GM10248 (cell line): ENCODE data around the gene DNTT.

ENCODE experiments used
- CTCF ChIA-PET: fragments of 300-600 bp; sonication (Branson Sonifier 250); formaldehyde crosslinking; extraction: SDS; loops from one replicate; lab custom pipeline; 2021; ENCODE audit warnings: antibody characterized with exemption; lab: Yijun Ruan, JAX
- POLR2A ChIA-PET: fragments of 350-650 bp; sonication (Branson Sonifier 250); formaldehyde crosslinking; extraction: SDS; loops from one replicate; lab custom pipeline; 2020; ENCODE audit warnings: antibody characterized with exemption; lab: Yijun Ruan, JAX
- DNase-seq: peaks from one replicate; pipeline ENCODE4 v3.0.0; 2012; ENCODE audit errors: extremely low spot score
- CTCF ChIP-seq: IDR thresholded peaks from 2 replicates; pipeline ENCODE4 v1.5.1; 2012; ENCODE audit warnings: mild to moderate bottlenecking, low read depth; ENCODE audit errors: extremely low read depth, missing control alignments, control extremely low read depth

Gene DNTT

DNA sequence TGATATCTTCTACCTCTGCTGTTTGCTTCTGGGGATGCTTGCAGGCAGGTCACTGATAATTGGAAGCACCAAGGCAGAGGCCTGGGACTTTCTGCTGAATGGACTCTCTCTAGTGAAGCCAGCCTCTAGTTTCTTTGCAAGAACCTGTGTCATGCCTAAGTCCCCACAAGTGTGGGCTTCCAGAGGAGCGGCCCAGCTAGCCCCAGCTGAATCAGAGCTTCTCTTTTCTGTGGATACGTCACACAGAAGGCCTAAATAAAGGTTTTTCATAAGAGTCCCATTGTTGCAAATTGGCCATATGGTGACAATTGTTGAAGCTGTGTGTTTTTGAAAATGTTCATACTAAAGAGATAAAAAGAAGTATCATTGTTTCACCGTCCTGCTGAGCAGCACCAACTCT is 61.3 kb downstream of the DNTT start:
- no peak for TF ChIP-seq CTCF
- POLR2A ChIA-PET, result no interaction called here
- CTCF ChIA-PET, result interaction anchor here (0.7 to 3.8 kb wide), 6 partner anchors 11 to 348 kb away, joined by 3 to 38 read pairs (median 4); no protein-coding TSS in a partner anchor
- no peak for DNase-seq

GRCh38 chr10:96366508-96366907 is 62.3 kb downstream of the DNTT start:
- POLR2A ChIA-PET, result no interaction called here
- no peak for DNase-seq
- CTCF ChIA-PET, result interaction anchor here (1.1 to 3.8 kb wide), 3 partner anchors 10 to 27 kb away, joined by 3 to 38 read pairs (median 4); no protein-coding TSS in a partner anchor
- no peak for TF ChIP-seq CTCF

GRCh38 chr10:96367470-96367869 is 63.2 kb downstream of the DNTT start:
- CTCF ChIA-PET, result interaction anchor here (3.8 kb wide), 1 partner anchor 9 kb away, joined by 38 read pairs; no protein-coding TSS in a partner anchor
- no peak for TF ChIP-seq CTCF
- no peak for DNase-seq
- POLR2A ChIA-PET, result no interaction called here

- ChIA-PET CTCF (interaction anchor here (1.5 kb wide), 1 partner anchor 35 kb away, joined by 3 read pairs; no protein-coding TSS in a partner anchor), POLR2A (no interaction called here)
- no peak for TF ChIP-seq CTCF
- DNase-seq, result no peak
Measured at GRCh38 chr10:96368971-96369370, 64.7 kb downstream of the DNTT start.

DNA sequence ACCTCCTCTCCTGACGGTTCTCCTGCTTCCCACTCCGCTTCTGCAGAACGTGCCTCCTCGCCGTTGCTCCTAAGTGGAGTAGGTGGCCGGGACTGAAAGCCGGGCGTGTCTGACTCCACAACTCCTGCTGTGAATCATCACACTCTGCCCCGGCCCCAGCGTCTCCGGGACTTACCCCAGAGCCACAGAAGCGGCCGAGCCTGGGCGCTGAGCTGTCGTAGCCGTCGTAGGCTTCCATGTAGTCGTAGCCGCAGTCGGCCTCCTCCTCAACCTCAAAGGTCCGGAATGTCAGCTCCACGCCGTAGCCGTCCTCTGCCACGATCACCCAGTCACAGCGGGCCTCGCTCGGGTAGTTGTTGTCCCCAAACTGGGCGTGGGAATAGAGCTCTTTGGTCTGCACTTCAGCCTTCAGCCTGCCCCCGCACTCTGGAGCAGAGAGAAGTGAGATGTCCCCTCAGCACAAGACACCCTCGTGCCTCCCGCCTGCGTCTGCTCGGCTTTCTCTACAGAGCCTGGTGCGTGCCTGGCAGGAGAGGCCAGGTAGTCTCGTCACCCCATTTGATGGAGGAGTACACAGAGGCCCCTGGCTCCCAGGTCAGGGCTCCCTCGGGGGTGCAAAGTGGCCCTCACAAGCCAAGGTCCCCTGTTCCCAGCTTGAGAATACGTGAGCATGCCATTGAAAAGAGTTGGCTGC is 65.8 kb downstream of the DNTT start:
- no peak for DNase-seq
- CTCF ChIA-PET, result interaction anchor here (0.8 to 3.2 kb wide), 36 partner anchors 8 to 656 kb away, joined by 3 to 18 read pairs (median 5); partner anchors contain the start of genes OPALIN and TLL2
- POLR2A ChIA-PET, result no interaction called here
- TF ChIP-seq CTCF, result no peak

DNA sequence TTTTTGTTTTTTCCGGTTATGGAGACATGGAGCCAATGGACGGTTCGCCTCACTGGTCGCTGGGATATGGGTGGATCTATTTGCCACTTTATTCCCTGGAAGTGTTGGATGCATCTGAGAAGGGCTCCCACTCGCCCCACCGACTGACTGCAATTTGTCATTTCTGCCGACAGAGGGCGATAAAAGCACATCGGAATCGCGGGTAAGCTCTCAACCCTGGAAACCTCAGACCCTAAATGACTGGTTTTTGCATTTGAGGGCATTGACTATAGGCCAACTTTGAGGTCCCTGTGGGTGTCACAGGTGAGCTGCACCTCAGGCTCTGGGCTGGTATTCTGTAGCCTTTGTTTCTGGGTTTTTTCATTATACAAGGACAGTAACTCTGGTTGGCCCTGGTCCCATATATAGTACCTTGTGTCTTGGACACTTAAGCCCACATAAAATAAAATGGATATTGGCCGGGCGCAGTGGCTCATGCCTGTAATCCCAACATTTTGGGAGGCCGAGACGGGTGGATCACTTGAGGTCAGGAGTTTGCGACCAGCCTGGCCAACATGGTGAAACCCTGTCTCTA is 66.4 kb downstream of the DNTT start:
- TF ChIP-seq CTCF, result peak; percentile 73
- peak; percentile 80 for DNase-seq
- POLR2A ChIA-PET, result interaction anchor here (0.6 kb wide), 1 partner anchor 170 kb away, joined by 4 read pairs; no protein-coding TSS in a partner anchor
- CTCF ChIA-PET, result interaction anchor here (0.7 to 3.2 kb wide), 46 partner anchors 9 to 847 kb away, joined by 3 to 18 read pairs (median 4); partner anchors contain the start of genes OPALIN and TLL2
